AG20443 (cell line): ENCODE measurements around the gene SPECC1.
"Not testable (repeated sequence)": the region's sequence is repeated elsewhere in the genome, so short reads cannot be mapped to it uniquely, and the experiment has no call there.

Experiments used
- DNase-seq: peaks from one replicate; pipeline ENCODE4 v3.0.0; 2012; ENCODE audit warnings: low spot score, mixed read lengths

SPECC1 gene

GRCh38 chr17:20173091-20173490 lies 163.9 kb downstream of the SPECC1 start:
- DNase-seq, result no peak

GRCh38 chr17:20174588-20175265 lies 165.6 kb downstream of the SPECC1 start:
- peak; percentile 39 for DNase-seq

GRCh38 chr17:20179041-20179440 lies 169.9 kb downstream of the SPECC1 start:
- no peak for DNase-seq

GRCh38 chr17:20180661-20181060 lies 171.5 kb downstream of the SPECC1 start:
- DNase-seq, result no peak

- DNase-seq, result no peak
These were observed 175.0 kb downstream of the SPECC1 start for GRCh38 chr17:20184181-20184580.

- DNase-seq, result no peak
These were observed 175.9 kb downstream of the SPECC1 start for GRCh38 chr17:20184977-20185619.

GRCh38 chr17:20187049-20187448 lies 177.9 kb downstream of the SPECC1 start:
- no peak for DNase-seq

GRCh38 chr17:20189302-20189701 lies 180.1 kb downstream of the SPECC1 start:
- no peak for DNase-seq

- no peak for DNase-seq
These were observed 180.8 kb downstream of the SPECC1 start for GRCh38 chr17:20189979-20190378.

GRCh38 chr17:20190605-20191004 lies 181.4 kb downstream of the SPECC1 start:
- no peak for DNase-seq

- no peak for DNase-seq
These were observed 181.9 kb downstream of the SPECC1 start for GRCh38 chr17:20191056-20191455.

- DNase-seq, result not testable (repeated sequence)
These were observed 187.1 kb downstream of the SPECC1 start for GRCh38 chr17:20196286-20196685.

GRCh38 chr17:20197272-20197926 lies 188.2 kb downstream of the SPECC1 start:
- no peak for DNase-seq

- DNase-seq, result no peak
These were observed 191.0 kb downstream of the SPECC1 start for GRCh38 chr17:20200016-20200795.

GRCh38 chr17:20200865-20201458 lies 191.8 kb downstream of the SPECC1 start:
- DNase-seq, result no peak

- no peak for DNase-seq
These were observed 193.0 kb downstream of the SPECC1 start for GRCh38 chr17:20202141-20202621.

- no peak for DNase-seq
These were observed 193.9 kb downstream of the SPECC1 start for GRCh38 chr17:20203018-20203417.

GRCh38 chr17:20203761-20204263 lies 194.7 kb downstream of the SPECC1 start:
- DNase-seq, result no peak

- no peak for DNase-seq
These were observed 196.4 kb downstream of the SPECC1 start for GRCh38 chr17:20205609-20206008.

GRCh38 chr17:20206068-20206467 lies 196.9 kb downstream of the SPECC1 start:
- DNase-seq, result no peak

GRCh38 chr17:20206591-20206990 lies 197.4 kb downstream of the SPECC1 start:
- DNase-seq, result peak; percentile 34
